Fibroblast of gingiva (primary cell): Measurements from ENCODE around the gene GPR142.

Experiments used
- DNase-seq: peaks from one replicate; pipeline ENCODE4 v3.0.0-alpha.2; 2011; ENCODE audit warnings: low read depth

GPR142 gene

GRCh38 chr17:74371653-74372147 is 4.4 kb downstream of the GPR142 start:
- DNase-seq = no peak

DNA sequence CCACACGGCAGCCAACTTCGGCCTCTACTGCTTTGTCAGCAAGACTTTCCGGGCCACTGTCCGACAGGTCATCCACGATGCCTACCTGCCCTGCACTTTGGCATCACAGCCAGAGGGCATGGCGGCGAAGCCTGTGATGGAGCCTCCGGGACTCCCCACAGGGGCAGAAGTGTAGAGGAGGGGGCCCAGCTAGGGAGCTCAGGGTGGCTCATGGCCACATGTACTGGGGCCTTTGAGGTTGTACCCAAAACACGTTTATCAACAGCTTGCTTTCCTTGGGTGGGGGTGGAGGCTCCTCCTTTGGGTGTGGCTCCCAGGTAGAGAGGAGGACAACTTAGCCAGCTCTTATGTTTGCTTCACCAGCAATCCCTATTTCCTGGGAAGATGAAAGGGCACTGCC is 5.1 kb downstream of the GPR142 start:
- no peak for DNase-seq

DNA sequence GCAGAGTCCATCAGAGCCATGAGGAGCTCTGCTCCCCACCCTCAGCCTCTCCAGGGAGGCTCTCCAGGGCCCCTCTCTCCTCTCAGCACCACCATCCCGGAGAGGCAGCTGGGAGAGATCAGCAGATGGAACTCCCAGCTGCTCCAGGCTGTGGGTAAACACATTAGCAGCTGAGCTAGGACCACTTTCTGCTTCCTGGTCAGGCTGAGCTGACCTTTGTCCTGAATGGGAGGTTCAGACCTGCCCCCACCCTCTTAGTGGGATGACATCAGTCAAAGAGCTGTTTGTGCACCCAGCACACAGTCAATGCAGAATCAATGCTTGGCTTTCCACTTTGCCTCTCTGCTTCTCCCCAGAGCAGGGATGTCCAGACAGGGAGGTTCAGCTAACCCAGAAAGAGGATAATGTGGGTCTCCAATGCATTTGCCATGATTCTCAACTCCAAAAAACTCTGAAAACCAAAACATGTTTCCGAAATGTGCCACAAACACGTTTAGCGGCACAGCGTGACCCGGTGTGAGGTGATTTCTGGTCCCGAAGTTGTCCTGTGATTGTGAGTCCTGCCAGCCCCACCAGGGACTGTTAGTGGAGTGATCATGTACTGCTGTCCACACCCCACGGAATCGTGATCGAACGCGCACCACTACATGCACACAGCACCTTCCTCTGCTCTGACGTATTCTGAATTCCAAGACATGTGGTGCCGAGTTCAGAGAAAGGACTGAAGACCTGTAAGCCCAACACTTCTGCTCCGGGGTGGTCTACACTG is 6.7 kb downstream of the GPR142 start:
- no peak for DNase-seq

- DNase-seq = no peak
These were observed 7.6 kb downstream of the GPR142 start for GRCh38 chr17:74374858-74375257.

GRCh38 chr17:74379495-74380085 is 12.3 kb downstream of the GPR142 start:
- DNase-seq = peak; percentile 47

GRCh38 chr17:74380086-74380958 is 13.0 kb downstream of the GPR142 start:
- no peak for DNase-seq

GRCh38 chr17:74380959-74381808 is 13.9 kb downstream of the GPR142 start:
- DNase-seq = no peak

DNA sequence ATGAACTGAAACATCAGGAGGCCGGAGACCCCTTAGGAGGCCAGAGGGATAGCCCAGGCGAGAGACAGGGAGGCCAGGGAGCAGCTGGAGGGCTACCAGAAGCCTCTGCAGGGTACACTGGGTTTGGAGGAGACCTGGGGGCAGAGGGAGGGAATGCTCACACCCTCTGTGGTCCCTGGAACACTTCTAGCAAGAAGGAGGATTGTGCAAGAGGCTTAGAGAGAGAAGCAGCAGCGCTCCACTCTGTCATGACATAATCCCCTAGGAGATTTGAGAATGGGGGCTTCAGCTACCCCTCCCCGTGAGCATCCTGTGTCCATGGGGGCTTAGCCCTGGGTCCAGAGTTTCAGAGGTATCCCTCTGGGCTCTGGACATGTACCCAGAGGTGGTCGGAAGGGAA is 15.8 kb downstream of the GPR142 start:
- DNase-seq = no peak

- DNase-seq = no peak
These were observed 17.9 kb downstream of the GPR142 start for GRCh38 chr17:74385201-74385600.

DNA sequence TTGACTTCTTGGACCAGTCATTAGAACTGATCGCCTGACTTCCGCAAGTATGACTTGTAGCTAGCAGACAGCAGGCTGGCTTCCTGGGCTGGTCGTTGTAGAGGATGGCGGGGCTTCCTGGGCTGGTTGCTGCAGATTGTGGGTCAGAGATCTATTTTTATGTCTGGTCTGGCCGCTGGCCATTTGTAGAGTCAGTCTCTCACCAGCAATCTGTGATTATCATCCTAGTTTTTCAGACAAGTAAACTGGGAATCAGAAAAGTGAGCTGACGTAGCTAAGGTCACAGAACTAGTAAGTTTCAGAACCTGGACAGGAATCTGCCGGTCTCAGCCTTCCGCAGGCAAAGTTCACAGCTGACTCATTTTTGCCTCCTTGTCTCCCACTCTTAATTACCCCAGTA is 19.1 kb downstream of the GPR142 start:
- DNase-seq = no peak

DNA sequence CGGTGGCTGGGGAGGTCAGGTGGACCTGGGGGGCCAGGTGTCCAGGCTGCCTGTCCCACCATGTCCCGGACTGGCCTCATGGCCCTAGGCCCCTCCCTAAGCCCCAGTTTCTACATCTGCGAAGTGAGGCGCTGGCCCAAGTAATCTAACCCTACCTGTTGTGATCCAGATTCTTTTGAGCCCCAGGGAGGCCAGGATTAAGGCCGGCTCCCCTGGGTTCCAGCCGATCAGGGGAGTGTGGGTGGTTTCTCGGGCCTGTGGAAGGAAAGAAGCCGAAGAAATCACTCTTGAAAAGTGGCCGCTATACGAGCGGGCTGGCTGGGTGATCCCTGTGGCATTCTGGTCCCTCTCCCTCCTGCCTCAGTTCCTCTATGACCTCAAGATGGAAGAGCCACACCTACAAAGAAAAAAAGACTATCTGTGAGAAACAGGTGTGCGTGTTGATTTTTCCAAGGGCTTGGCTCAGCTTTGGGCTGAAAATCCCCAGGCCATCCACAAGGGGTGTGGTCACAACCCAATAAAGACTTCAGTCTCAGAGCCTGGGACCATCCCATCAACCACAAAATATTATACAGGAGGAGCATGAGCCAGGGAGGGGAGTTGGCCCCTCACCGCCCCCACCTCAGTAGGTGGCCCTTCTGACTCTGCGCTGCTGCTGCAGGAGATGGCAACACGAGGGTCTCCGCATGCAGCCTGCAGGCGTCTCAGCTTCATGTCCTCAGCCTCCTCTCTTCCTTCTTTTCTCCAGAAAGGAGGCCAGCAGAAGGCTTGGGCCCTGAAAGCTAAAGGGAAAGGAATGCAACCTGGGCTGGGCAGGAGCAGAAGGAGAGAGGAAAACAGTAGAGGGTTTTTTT is 20.3 kb downstream of the GPR142 start:
- no peak for DNase-seq

- no peak for DNase-seq
These were observed 21.9 kb downstream of the GPR142 start for GRCh38 chr17:74389084-74389753.

DNA sequence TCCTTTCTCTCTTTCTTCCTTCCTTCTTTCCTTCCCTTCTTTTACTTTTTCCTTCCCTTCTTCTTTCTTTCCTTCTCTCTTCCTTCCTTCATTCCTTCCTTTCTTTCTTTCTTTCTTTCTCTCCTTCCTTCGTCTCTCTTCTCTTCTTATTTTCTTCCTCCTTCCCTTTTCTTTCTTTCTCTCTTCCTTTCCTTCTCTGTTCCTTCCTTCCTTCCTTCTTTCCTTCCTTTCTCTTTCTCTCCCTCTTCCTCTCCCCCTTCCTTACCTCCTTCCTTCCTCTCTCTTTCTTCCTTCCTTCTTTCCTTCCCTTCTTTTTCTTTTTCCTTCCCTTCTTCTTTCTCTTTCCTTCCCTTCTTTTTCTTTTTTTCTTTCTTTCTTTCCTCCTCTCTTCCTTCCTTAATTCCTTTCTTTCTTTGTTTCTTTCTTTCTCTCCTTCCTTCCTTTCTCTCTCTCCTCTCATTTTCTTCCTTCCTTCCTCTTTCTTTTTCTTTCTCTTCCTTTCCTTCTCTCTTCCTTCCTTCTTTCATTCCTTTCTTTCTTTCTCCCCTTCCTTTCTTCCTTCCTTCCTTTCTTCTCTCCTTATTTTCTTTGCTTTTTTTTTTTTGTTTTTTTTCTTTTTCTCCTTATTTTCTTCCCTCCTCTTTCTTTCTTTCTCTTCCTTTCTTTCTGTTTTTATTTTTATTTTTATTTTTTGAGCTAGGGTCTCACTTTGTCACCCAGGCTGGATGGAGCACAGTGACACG is 22.8 kb downstream of the GPR142 start:
- DNase-seq = no peak

GRCh38 chr17:74390680-74391653 is 23.7 kb downstream of the GPR142 start:
- no peak for DNase-seq

DNA sequence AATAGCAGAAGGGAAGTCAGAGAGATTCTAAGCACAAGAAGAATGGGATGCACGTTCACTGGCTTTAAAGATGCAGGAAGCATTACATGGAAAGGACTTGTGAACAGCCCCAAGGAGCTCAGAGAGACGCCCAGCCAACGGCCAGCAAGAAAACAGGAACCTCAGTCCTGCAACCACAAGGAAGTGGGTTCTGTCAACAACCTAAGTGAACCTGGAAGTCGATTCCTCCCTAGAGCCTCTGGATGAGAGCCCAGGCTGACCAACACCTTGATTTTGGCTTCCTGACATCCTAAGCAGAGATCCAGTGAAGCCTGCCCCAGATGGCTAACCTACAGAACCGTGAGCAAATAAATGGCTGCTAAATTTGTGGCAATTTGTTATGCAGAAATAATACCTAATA is 24.5 kb downstream of the GPR142 start:
- DNase-seq = no peak

DNA sequence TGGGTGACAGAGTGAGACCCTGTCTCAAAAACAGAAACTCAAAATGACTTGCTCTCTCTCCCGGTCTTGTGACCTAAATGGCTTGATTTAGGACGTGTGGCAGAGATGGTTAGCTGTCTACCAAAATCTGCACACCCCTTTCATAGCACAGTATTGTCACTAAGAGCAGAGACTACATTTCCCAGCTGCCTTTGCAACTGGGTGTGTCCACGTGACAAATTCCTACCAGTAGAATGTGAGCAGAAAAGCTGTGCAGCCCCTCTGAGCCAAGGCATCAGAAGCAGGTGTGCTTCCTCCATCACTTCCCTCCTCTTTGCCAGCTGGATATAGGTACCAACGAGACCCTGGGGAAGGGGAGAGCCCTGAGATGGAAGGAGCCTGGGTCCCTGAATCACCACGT is 25.5 kb downstream of the GPR142 start:
- DNase-seq = no peak

- DNase-seq = no peak
These were observed 26.1 kb downstream of the GPR142 start for GRCh38 chr17:74393346-74393942.
